Vagina (tissue), 2 donors: ENCODE data around the gene CCDC141.

Experiments
- POLR2A ChIP-seq, 2 donors: fragments of 450-650 bp; IDR thresholded peaks; one replicate each; pipeline ENCODE4 v1.6.1; 2017; ENCODE audit warnings: antibody characterized with exemption in 2 of 2, mild to moderate bottlenecking in 2 of 2, moderate library complexity in 2 of 2
- POLR2AphosphoS5 ChIP-seq, 2 donors: sonication (generic); formaldehyde crosslinking; IDR thresholded peaks; one replicate each; pipeline ENCODE4 v1.9.0; 2017; ENCODE audit warnings: antibody characterized with exemption in 2 of 2, mild to moderate bottlenecking in 2 of 2, low read depth in 1 of 2; ENCODE audit not compliant: insufficient read depth in 1 of 2
- TF ChIP-seq, protein P1 (sequence below), 3 experiments: fragments of 450-650 bp in 2 of 3; fragments of 200-600 bp in 1 of 3; sonication (generic) in 1 of 3; IDR thresholded peaks; one replicate each; pipeline ENCODE4 v1.5.1; 2017 to 2019; ENCODE audit warnings: antibody characterized with exemption in 3 of 3, mild to moderate bottlenecking in 2 of 3, moderate library complexity in 2 of 3

DNA sequence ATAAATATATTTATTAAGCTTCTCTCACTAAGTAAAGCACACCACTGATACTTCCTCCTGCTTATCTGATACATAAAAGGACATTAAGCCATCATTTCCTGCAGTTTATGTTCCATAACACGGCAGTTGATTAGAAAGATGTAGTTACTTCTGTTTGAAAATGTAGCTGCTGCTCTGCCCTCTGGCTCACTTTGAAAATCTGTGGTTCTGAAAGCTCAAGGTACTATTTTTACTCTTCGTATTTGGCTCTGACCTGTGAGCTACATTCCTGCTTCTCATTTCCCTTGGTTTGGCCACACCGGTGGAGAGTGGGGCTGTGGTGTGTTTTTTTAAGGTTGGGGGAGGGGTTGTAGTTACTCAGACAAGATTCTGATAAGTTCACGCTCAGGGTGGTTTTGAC is 229.9 kb downstream of the CCDC141 start:
- TF ChIP-seq, protein P1, sequence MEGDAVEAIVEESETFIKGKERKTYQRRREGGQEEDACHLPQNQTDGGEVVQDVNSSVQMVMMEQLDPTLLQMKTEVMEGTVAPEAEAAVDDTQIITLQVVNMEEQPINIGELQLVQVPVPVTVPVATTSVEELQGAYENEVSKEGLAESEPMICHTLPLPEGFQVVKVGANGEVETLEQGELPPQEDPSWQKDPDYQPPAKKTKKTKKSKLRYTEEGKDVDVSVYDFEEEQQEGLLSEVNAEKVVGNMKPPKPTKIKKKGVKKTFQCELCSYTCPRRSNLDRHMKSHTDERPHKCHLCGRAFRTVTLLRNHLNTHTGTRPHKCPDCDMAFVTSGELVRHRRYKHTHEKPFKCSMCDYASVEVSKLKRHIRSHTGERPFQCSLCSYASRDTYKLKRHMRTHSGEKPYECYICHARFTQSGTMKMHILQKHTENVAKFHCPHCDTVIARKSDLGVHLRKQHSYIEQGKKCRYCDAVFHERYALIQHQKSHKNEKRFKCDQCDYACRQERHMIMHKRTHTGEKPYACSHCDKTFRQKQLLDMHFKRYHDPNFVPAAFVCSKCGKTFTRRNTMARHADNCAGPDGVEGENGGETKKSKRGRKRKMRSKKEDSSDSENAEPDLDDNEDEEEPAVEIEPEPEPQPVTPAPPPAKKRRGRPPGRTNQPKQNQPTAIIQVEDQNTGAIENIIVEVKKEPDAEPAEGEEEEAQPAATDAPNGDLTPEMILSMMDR (IDR thresholded peaks at IDR 0.05) = no peak
- TF ChIP-seq POLR2AphosphoS5 (IDR thresholded peaks at IDR 0.05; ENCODE audit: insufficient read depth in 1 of 2, low read depth in 1 of 2) (no peak), POLR2A (IDR thresholded peaks at IDR 0.05) (no peak)
